SK-N-SH (cell line): ENCODE measurements around the gene UNKL. TPM values are rescaled to one million over a fixed set of nuclear protein-coding genes. Genes with fewer than 3 reads are reported as not detected.

Experiments
- CTCF ChIA-PET: fragments of 300-600, 350-600 bp; formaldehyde crosslinking; extraction: SDS; loops from one replicate; lab custom pipeline; 2021; lab: Yijun Ruan, JAX
- POLR2A ChIA-PET: fragments of 350-600 bp; sonication (Branson Sonifier 250); formaldehyde crosslinking; extraction: SDS; loops from one replicate; lab custom pipeline; 2020; ENCODE audit warnings: antibody characterized with exemption, inconsistent platforms; lab: Yijun Ruan, JAX
- DNase-seq: peaks from one replicate; pipeline ENCODE4 v3.0.0; 2012
- H2AFZ ChIP-seq: fragments of 200-600 bp; sonication (generic); 2 replicates; pipeline ENCODE4 v1.8.1; 2016; ENCODE audit warnings: antibody characterized with exemption, mild to moderate bottlenecking, low read depth
- H3F3A ChIP-seq: fragments of 200-600 bp; sonication (generic); replicated peaks from 2 replicates; pipeline ENCODE3; 2016; ENCODE audit warnings: antibody characterized with exemption, mild to moderate bottlenecking; ENCODE audit not compliant: insufficient read depth
- H3K27ac ChIP-seq, 2 experiments: fragments of 200-500 bp in 1 of 2; fragments of 200-600 bp in 1 of 2; sonication (Bioruptor generic) in 1 of 2; sonication (generic), shearing (Covaris generic) in 1 of 2; 2 replicates each; pipeline versions ENCODE4 v1.5.1 to v1.6.1; 2014 to 2016; ENCODE audit warnings: low read depth in 2 of 2, inconsistent platforms in 1 of 2, low read length in 1 of 2, mild to moderate bottlenecking in 1 of 2, mixed read lengths in 1 of 2
- H3K27me3 ChIP-seq: fragments of 200-600 bp; sonication (generic), shearing (Covaris generic); 2 replicates; pipeline ENCODE4 v1.6.1; 2016; ENCODE audit warnings: mixed run types; ENCODE audit not compliant: insufficient read depth
- H3K36me3 ChIP-seq, 2 experiments: fragments of 200-500 bp in 1 of 2; fragments of 200-600 bp in 1 of 2; sonication (Bioruptor generic) in 1 of 2; sonication (generic) in 1 of 2; replicated peaks in 1 of 2; 2 replicates each; pipeline versions ENCODE3 to v1.5.1; 2014 to 2016; ENCODE audit warnings: low read length in 1 of 2, mild to moderate bottlenecking in 1 of 2; ENCODE audit not compliant: insufficient read depth in 2 of 2, control insufficient read depth in 1 of 2
- H3K4me1 ChIP-seq, 2 experiments: fragments of 200-500 bp in 1 of 2; fragments of 200-600 bp in 1 of 2; sonication (Bioruptor generic) in 1 of 2; sonication (generic), shearing (Covaris generic) in 1 of 2; 2 replicates each; pipeline versions ENCODE4 v1.5.1 to v1.6.1; 2014 to 2016; ENCODE audit warnings: low read depth in 1 of 2, low read length in 1 of 2, mixed run types in 1 of 2; ENCODE audit not compliant: insufficient read depth in 2 of 2, control insufficient read depth in 1 of 2
- H3K4me2 ChIP-seq: fragments of 200-600 bp; sonication (generic), shearing (Covaris generic); 2 replicates; pipeline ENCODE4 v1.6.1; 2017; ENCODE audit warnings: mixed run types
- H3K4me3 ChIP-seq, 2 experiments: fragments of 200-500 bp in 1 of 2; fragments of 200-600 bp in 1 of 2; sonication (Bioruptor generic) in 1 of 2; sonication (generic), shearing (Covaris generic) in 1 of 2; 2 replicates each; pipeline versions ENCODE4 v1.5.1 to v1.8.1; 2014 to 2016; ENCODE audit warnings: low read depth in 2 of 2, inconsistent platforms in 1 of 2, low read length in 1 of 2, mild to moderate bottlenecking in 1 of 2, mixed read lengths in 1 of 2, moderate library complexity in 1 of 2
- H3K79me2 ChIP-seq: fragments of 200-600 bp; sonication (generic); 2 replicates; pipeline ENCODE4 v1.8.1; 2017; ENCODE audit warnings: mild to moderate bottlenecking; ENCODE audit not compliant: insufficient read depth
- H3K9ac ChIP-seq: fragments of 200-600 bp; sonication (generic); 2 replicates; pipeline ENCODE4 v1.6.1; 2017; ENCODE audit warnings: mixed run types
- H3K9me2 ChIP-seq: fragments of 200-600 bp; sonication (generic); 2 replicates; pipeline ENCODE4 v1.6.1; 2017; ENCODE audit warnings: mixed run types
- H3K9me3 ChIP-seq: fragments of 200-600 bp; sonication (generic); 2 replicates; pipeline ENCODE4 v1.6.1; 2017; ENCODE audit warnings: mixed run types, mild to moderate bottlenecking, moderate library complexity
- H4K20me1 ChIP-seq: fragments of 200-600 bp; sonication (generic); 2 replicates; pipeline ENCODE4 v1.6.1; 2017; ENCODE audit warnings: mild to moderate bottlenecking, mixed run types; ENCODE audit not compliant: insufficient read depth
- CHD2 ChIP-seq: fragments of 150-350 bp; IDR thresholded peaks from 2 replicates; pipeline ENCODE4 v1.6.1; 2018; ENCODE audit warnings: low read length; ENCODE audit not compliant: partially characterized antibody
- EZH2phosphoT487 ChIP-seq: fragments of 200-600 bp; sonication (generic); IDR thresholded peaks from 2 replicates; pipeline ENCODE4 v1.6.1; 2017; ENCODE audit warnings: low read depth, mixed run types, mild to moderate bottlenecking, antibody characterized with exemption, moderate library complexity, borderline replicate concordance
- FOXM1 ChIP-seq: IDR thresholded peaks from 2 replicates; pipeline ENCODE4 v1.4.0; 2012; ENCODE audit warnings: low read depth, mild to moderate bottlenecking
- GATA2 ChIP-seq: sonication (generic); formaldehyde crosslinking; IDR thresholded peaks from 2 replicates; pipeline ENCODE4 v1.5.0; 2020; ENCODE audit warnings: mild to moderate bottlenecking, missing genetic modification reagents
- JUND ChIP-seq: IDR thresholded peaks from 2 replicates; pipeline ENCODE4 v1.4.0; 2012
- MAX ChIP-seq: IDR thresholded peaks from 2 replicates; pipeline ENCODE4 v1.4.0; 2012; ENCODE audit warnings: low read depth
- NFIC ChIP-seq: IDR thresholded peaks from 2 replicates; pipeline ENCODE4 v1.4.0; 2012; ENCODE audit warnings: borderline replicate concordance
- POLR2AphosphoS5 ChIP-seq: IDR thresholded peaks from 2 replicates; pipeline ENCODE4 v1.6.1; 2012; ENCODE audit warnings: low read depth, low read length
- RCOR1 ChIP-seq: fragments of 150-350 bp; IDR thresholded peaks from 2 replicates; pipeline ENCODE4 v1.6.1; 2017; ENCODE audit warnings: antibody characterized with exemption, low read length
- REST ChIP-seq: IDR thresholded peaks from 2 replicates; pipeline ENCODE4 v1.6.1; 2012; ENCODE audit warnings: mild to moderate bottlenecking, low read depth, low read length, moderate library complexity
- RFX5 ChIP-seq: IDR thresholded peaks from 2 replicates; pipeline ENCODE4 v1.6.1; 2012; ENCODE audit warnings: mild to moderate bottlenecking, improper control_type of control experiment, low read length
- SIN3A ChIP-seq: IDR thresholded peaks from 2 replicates; pipeline ENCODE4 v1.6.1; 2012; ENCODE audit warnings: low read depth, mild to moderate bottlenecking, low read length, moderate library complexity, borderline replicate concordance
- SMC3 ChIP-seq: IDR thresholded peaks from 2 replicates; pipeline ENCODE4 v1.6.1; 2012; ENCODE audit warnings: low read depth, low read length, improper control_type of control experiment
- TCF12 ChIP-seq: IDR thresholded peaks from 2 replicates; pipeline ENCODE4 v1.4.0; 2012
- USF1 ChIP-seq: IDR thresholded peaks from 2 replicates; pipeline ENCODE4 v1.4.0; 2012; ENCODE audit warnings: low read depth, borderline replicate concordance
- WGBS: methylation state at CpG from one replicate; pipeline ENCODE4 v1.1.6; 2017; ENCODE audit warnings: low lambda C conversion rate; 5-methylcytosine and 5-hydroxymethylcytosine counted together
- polyA plus RNA-seq, 3 experiments: library from polyadenylated mRNA; depleted of rRNA; stranded (reverse); fragments of >200 nt; gene quantifications; 2 replicates each; pipeline ENCODE4 v1.2.3, GENCODE V29; 2012

UNKL gene
- polyA plus RNA-seq, 1 of the 3 experiments (the other 2 are of a cell fraction) = 16.4 TPM

- TF ChIP-seq NFIC = no peak
- no peak for TF ChIP-seq EZH2phosphoT487
- no peak for TF ChIP-seq JUND
- no peak for TF ChIP-seq FOXM1
- TF ChIP-seq REST = no peak
- no peak for TF ChIP-seq SIN3A
- no peak for TF ChIP-seq POLR2AphosphoS5
- TF ChIP-seq GATA2 (CRISPR knock-in tag) = no peak
- no peak for TF ChIP-seq RFX5
- Histone ChIP-seq H3K4me1 (peaks cover 0 to 13% of the 10 kb centered on the region in 2 experiments; a peak in 1 of 4 replicates), H2AFZ (no peak overlapping the region), H3K27ac (no peak overlapping the region), H3K9me2 (no peaks in the 10 kb centered on the region), H3K27me3 (no peaks in the 10 kb centered on the region), H3F3A (no peaks in the 10 kb centered on the region), H3K4me2 (no peak overlapping the region), H3K9ac (no peak overlapping the region), H3K36me3 (no peaks in the 10 kb centered on the region), H4K20me1 (no peaks in the 10 kb centered on the region), H3K9me3 (no peaks in the 10 kb centered on the region), H3K79me2 (no peaks in the 10 kb centered on the region), H3K4me3 (no peak overlapping the region)
- POLR2A ChIA-PET = interaction anchor here (0.6 to 2.3 kb wide), 2 partner anchors 9 to 239 kb away, joined by 4 to 6 read pairs; partner anchors contain the start of gene UQCC4
- CTCF ChIA-PET = interaction anchor here (1.3 to 1.5 kb wide), 4 partner anchors 8 to 98 kb away, joined by 3 to 4 read pairs (median 4); no protein-coding TSS in a partner anchor
- no peak for DNase-seq
- WGBS = 87% methylated on average over 10 of the region's 13 CpGs
These were observed 15.1 kb upstream of the UNKL start for GRCh38 chr16:1429631-1430030.

GRCh38 chr16:1429012-1429411 lies 14.5 kb upstream of the UNKL start:
- Histone ChIP-seq H3K9me2 (no peaks in the 10 kb centered on the region), H3K9me3 (no peaks in the 10 kb centered on the region), H4K20me1 (no peaks in the 10 kb centered on the region), H3K4me1 (peaks cover 0 to 13% of the 10 kb centered on the region in 2 experiments; a peak in 1 of 4 replicates), H3K9ac (no peak overlapping the region), H3K27me3 (no peaks in the 10 kb centered on the region), H3K27ac (no peak overlapping the region), H2AFZ (no peak overlapping the region), H3F3A (no peaks in the 10 kb centered on the region), H3K4me3 (no peak overlapping the region), H3K4me2 (no peak overlapping the region), H3K79me2 (no peaks in the 10 kb centered on the region), H3K36me3 (no peaks in the 10 kb centered on the region)
- TF ChIP-seq SMC3 = no peak
- TF ChIP-seq CHD2 = no peak
- TF ChIP-seq TCF12 = no peak
- no peak for TF ChIP-seq RCOR1
- TF ChIP-seq REST = no peak
- no peak for TF ChIP-seq RFX5
- no peak for TF ChIP-seq MAX
- no peak for TF ChIP-seq USF1
- POLR2A ChIA-PET = interaction anchor here (0.6 kb wide), 1 partner anchor 240 kb away, joined by 4 read pairs; no protein-coding TSS in a partner anchor
- no peak for DNase-seq
- CTCF ChIA-PET = interaction anchor here (1.4 to 1.5 kb wide), 3 partner anchors 12 to 98 kb away, joined by 3 to 4 read pairs (median 3); no protein-coding TSS in a partner anchor
- 73% methylated on average over 10 of the region's 11 CpGs for WGBS
